GM08714 (cell line): ENCODE data around the gene GRAMD4.

Experiments
- H3K4me3 ChIP-seq: fragments of 200-500 bp; sonication (Bioruptor generic); 2 replicates; pipeline ENCODE4 v1.5.1; 2014; ENCODE audit warnings: mild to moderate bottlenecking, low read length, inconsistent platforms
- ZNF274 ChIP-seq: IDR thresholded peaks from 2 replicates; pipeline ENCODE4 v1.6.1; 2012; ENCODE audit warnings: mild to moderate bottlenecking, low read depth, low read length

The GRAMD4 gene

GRCh38 chr22:46675938-46676337 is 55.8 kb downstream of the GRAMD4 start:
- no peak overlapping the region for H3K4me3 ChIP-seq
- TF ChIP-seq ZNF274 = no peak

- no peak for TF ChIP-seq ZNF274
- H3K4me3 ChIP-seq = no peak overlapping the region
Measured at GRCh38 chr22:46676479-46676878, 56.3 kb downstream of the GRAMD4 start.

- TF ChIP-seq ZNF274 = no peak
- no peak overlapping the region for H3K4me3 ChIP-seq
Measured at GRCh38 chr22:46676881-46677280, 56.7 kb downstream of the GRAMD4 start.

GRCh38 chr22:46677323-46678002 is 57.3 kb downstream of the GRAMD4 start:
- TF ChIP-seq ZNF274 = no peak

GRCh38 chr22:46678003-46678657 is 57.9 kb downstream of the GRAMD4 start:
- no peak for TF ChIP-seq ZNF274
- no peak overlapping the region for H3K4me3 ChIP-seq

More at GRCh38 chr22:46677323-46678002, 57.3 kb downstream of the GRAMD4 start:
- no peak overlapping the region for H3K4me3 ChIP-seq

- no peak overlapping the region for H3K4me3 ChIP-seq
- TF ChIP-seq ZNF274 = no peak
Measured at GRCh38 chr22:46678785-46679700, 58.9 kb downstream of the GRAMD4 start.

GRCh38 chr22:46679706-46680269 is 59.6 kb downstream of the GRAMD4 start:
- TF ChIP-seq ZNF274 = no peak

GRCh38 chr22:46681010-46681409 is 60.8 kb downstream of the GRAMD4 start:
- no peak overlapping the region for H3K4me3 ChIP-seq
- no peak for TF ChIP-seq ZNF274

More at GRCh38 chr22:46679706-46680269, 59.6 kb downstream of the GRAMD4 start:
- H3K4me3 ChIP-seq = no peak overlapping the region

GRCh38 chr22:46682011-46682731 is 62.0 kb downstream of the GRAMD4 start:
- H3K4me3 ChIP-seq = no peak overlapping the region
- no peak for TF ChIP-seq ZNF274

- no peak overlapping the region for H3K4me3 ChIP-seq
- TF ChIP-seq ZNF274 = no peak
Measured at GRCh38 chr22:46684706-46685105, 64.5 kb downstream of the GRAMD4 start.

GRCh38 chr22:46686221-46687047 is 66.2 kb downstream of the GRAMD4 start:
- H3K4me3 ChIP-seq = no peak overlapping the region
- no peak for TF ChIP-seq ZNF274

- TF ChIP-seq ZNF274 = no peak
- no peak overlapping the region for H3K4me3 ChIP-seq
Measured at GRCh38 chr22:46687048-46687444, 66.9 kb downstream of the GRAMD4 start.

GRCh38 chr22:46687460-46687859 is 67.3 kb downstream of the GRAMD4 start:
- no peak for TF ChIP-seq ZNF274
- no peak overlapping the region for H3K4me3 ChIP-seq
